ENCODE data around the gene TSTD1.

- TF ChIP-seq CTCF (IDR thresholded peaks at IDR 0.05 in 8 of 11, conservative IDR thresholded peaks at IDR 0.05 in 3 of 11): no peak
- no peak for TF ChIP-seq POLR2AphosphoS5 (IDR thresholded peaks at IDR 0.05)
- TF ChIP-seq POLR2A (IDR thresholded peaks at IDR 0.05): no peak
These were observed 46.4 kb upstream of the TSTD1 start for GRCh38 chr1:161085165-161085564.

All from spleen (tissue), 7 donors.